ENCODE measurements around the gene KCNMB4. TPM values are rescaled to one million over a fixed set of nuclear protein-coding genes. Genes with fewer than 3 reads are reported as not detected.

The KCNMB4 gene
- total and polyA plus RNA-seq, 2 experiments from 2014 or later, result 4.3 to 9.2 TPM

DNA sequence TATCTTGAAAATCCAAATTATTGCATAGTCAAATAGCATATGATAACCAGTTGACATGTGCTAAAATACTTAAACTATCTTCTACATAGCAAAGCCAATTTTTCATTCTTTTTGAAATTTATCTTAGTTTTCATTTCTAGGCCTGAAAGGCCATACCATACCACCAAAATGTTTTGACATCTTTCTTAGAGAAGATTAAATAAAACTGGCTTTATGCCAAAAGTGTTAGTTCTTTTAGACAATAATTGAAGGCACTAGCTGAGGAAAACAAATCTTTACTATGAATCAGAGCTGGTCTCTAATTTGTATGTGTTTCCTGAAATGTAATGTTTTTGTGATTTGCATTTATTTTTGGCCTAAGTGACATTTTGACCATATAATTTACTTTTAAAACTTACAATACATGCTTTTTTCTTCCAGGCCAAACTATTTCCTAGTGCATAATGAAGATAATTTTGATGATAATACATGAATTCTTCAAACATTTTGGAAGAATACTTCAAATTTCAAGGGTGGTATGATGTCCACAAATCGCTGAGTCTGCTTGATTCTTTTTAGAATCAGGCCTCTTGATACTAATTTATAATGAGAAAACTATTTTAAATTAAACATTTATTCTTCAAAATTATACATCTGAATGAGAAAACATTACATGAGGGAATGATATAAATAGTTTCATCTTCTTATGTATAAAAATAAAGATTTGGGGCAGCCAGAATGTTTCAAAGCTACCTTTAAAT lies 6.5 kb upstream of the KCNMB4 start:
- no peak overlapping the region for H3K4me3 ChIP-seq
- H3K9me3 ChIP-seq (ENCODE audit: low read depth), result no peaks in the 10 kb centered on the region
- H3K27me3 ChIP-seq, result peaks cover 27% of the 10 kb centered on the region
- WGBS (ENCODE audit: low lambda C conversion rate, missing lambda C conversion rate), result 100% methylated on average over 1 of the region's 1 CpG
- H3K9me2 ChIP-seq (replicated peaks; ENCODE audit: insufficient read depth), result no peaks in the 10 kb centered on the region
- H2AFZ ChIP-seq, result no peak overlapping the region
- no peak overlapping the region for H3K4me2 ChIP-seq
- no peak for DNase-seq (ENCODE audit: low spot score)
- TF ChIP-seq EZH2phosphoT487 (IDR thresholded peaks at IDR 0.05; ENCODE audit: low read depth, severe bottlenecking, unreplicated experiment) (no peak), EZH2 (IDR thresholded peaks at IDR 0.05; ENCODE audit: borderline replicate concordance) (no peak)
- TF ChIP-seq, protein P1, sequence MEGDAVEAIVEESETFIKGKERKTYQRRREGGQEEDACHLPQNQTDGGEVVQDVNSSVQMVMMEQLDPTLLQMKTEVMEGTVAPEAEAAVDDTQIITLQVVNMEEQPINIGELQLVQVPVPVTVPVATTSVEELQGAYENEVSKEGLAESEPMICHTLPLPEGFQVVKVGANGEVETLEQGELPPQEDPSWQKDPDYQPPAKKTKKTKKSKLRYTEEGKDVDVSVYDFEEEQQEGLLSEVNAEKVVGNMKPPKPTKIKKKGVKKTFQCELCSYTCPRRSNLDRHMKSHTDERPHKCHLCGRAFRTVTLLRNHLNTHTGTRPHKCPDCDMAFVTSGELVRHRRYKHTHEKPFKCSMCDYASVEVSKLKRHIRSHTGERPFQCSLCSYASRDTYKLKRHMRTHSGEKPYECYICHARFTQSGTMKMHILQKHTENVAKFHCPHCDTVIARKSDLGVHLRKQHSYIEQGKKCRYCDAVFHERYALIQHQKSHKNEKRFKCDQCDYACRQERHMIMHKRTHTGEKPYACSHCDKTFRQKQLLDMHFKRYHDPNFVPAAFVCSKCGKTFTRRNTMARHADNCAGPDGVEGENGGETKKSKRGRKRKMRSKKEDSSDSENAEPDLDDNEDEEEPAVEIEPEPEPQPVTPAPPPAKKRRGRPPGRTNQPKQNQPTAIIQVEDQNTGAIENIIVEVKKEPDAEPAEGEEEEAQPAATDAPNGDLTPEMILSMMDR (IDR thresholded peaks at IDR 0.05; ENCODE audit: poor library complexity), result no peak
- no peaks in the 10 kb centered on the region for H4K20me1 ChIP-seq (ENCODE audit: insufficient read depth, poor library complexity, severe bottlenecking)
- H3K4me1 ChIP-seq (ENCODE audit: insufficient read depth), result no peaks in the 10 kb centered on the region
- no peaks in the 10 kb centered on the region for H3K79me2 ChIP-seq
- no peak overlapping the region for H3K27ac ChIP-seq
- H3K36me3 ChIP-seq (replicated peaks; ENCODE audit: insufficient read depth, low read depth), result no peaks in the 10 kb centered on the region

DNA sequence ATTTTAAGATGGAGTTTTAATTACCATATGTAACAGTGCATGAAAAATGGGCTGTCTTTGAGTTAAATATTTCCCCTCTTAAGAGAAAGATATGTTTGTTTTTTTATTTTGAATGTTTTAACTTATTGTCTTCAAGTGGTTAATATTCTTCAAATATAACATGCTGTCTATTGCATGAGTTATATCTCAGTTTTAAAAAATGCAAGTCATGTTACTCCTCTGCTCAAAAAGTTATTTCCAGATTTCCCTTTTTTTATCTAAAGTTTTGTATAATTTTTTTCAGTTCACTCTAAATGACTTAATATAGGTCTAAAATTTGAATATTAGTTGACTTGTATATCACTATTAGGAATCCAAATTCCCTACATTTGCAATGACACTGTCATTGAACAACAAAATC lies 5.9 kb upstream of the KCNMB4 start:
- Histone ChIP-seq H3K27me3 (peaks cover 32% of the 10 kb centered on the region), H3K4me2 (no peak overlapping the region), H3K36me3 (replicated peaks; ENCODE audit: insufficient read depth, low read depth) (no peaks in the 10 kb centered on the region), H4K20me1 (ENCODE audit: insufficient read depth, poor library complexity, severe bottlenecking) (no peaks in the 10 kb centered on the region), H3K9me2 (replicated peaks; ENCODE audit: insufficient read depth) (no peaks in the 10 kb centered on the region), H3K27ac (no peak overlapping the region), H3K79me2 (no peaks in the 10 kb centered on the region), H2AFZ (no peak overlapping the region), H3K4me1 (ENCODE audit: insufficient read depth) (peaks cover 4% of the 10 kb centered on the region), H3K4me3 (no peak overlapping the region), H3K9me3 (ENCODE audit: low read depth) (no peaks in the 10 kb centered on the region)
- no peak for DNase-seq (ENCODE audit: low spot score)
- TF ChIP-seq EZH2phosphoT487 (IDR thresholded peaks at IDR 0.05; ENCODE audit: low read depth, severe bottlenecking, unreplicated experiment) (no peak), EZH2 (IDR thresholded peaks at IDR 0.05; ENCODE audit: borderline replicate concordance) (no peak)
- TF ChIP-seq, protein P1 (IDR thresholded peaks at IDR 0.05; ENCODE audit: poor library complexity), result no peak

DNA sequence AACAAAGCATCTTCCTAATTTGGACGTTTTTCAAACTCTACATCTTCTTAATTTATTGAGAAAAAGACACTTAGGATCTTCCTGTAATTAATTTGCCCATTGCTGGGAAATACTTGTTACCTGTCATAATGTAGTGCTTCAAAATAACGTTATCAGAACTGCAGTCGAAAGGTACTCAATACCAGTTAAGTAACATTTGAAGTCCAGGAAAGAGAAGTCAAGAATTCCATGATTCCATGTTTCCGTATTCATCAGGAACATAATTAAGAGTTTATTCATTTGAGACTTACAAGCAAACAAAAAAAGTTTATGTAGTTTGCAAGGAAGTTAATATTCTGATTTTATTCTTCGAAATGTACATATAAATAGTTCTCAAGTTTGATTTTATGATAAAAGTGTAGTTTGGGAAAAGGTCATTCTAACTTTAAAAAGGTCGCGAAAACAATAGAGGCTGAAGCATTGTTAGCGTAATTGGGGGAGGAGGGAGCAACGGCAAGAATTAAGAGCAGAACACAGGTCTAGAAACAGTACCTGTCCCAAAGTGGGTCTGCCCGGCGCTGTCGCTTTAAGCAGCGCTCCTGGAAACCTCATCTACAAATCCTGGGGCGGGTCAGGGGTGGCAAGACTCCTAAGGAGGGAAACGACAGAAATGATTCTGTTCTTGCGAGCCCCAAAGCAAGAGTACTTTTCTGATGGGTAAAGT lies 1.2 kb upstream of the KCNMB4 start:
- TF ChIP-seq, protein P1 (IDR thresholded peaks at IDR 0.05; ENCODE audit: poor library complexity), result no peak
- TF ChIP-seq EZH2phosphoT487 (IDR thresholded peaks at IDR 0.05; ENCODE audit: low read depth, severe bottlenecking, unreplicated experiment) (no peak), EZH2 (IDR thresholded peaks at IDR 0.05; ENCODE audit: borderline replicate concordance) (no peak)
- H3K4me3 ChIP-seq, result no peak overlapping the region
- H4K20me1 ChIP-seq (ENCODE audit: insufficient read depth, poor library complexity, severe bottlenecking), result no peaks in the 10 kb centered on the region
- peaks cover 8% of the 10 kb centered on the region for H3K4me1 ChIP-seq (ENCODE audit: insufficient read depth)
- no peak for DNase-seq (ENCODE audit: low spot score)
- H3K79me2 ChIP-seq, result no peaks in the 10 kb centered on the region
- peak overlapping the region; percentile 48 for H2AFZ ChIP-seq
- H3K9me2 ChIP-seq (replicated peaks; ENCODE audit: insufficient read depth), result no peaks in the 10 kb centered on the region
- H3K27ac ChIP-seq, result no peak overlapping the region
- peak overlapping the region; percentile 96 for H3K4me2 ChIP-seq
- H3K9me3 ChIP-seq (ENCODE audit: low read depth), result no peaks in the 10 kb centered on the region
- peaks cover 32% of the 10 kb centered on the region for H3K27me3 ChIP-seq
- WGBS (ENCODE audit: low lambda C conversion rate, missing lambda C conversion rate), result 21% methylated on average over 16 of the region's 16 CpGs
- no peaks in the 10 kb centered on the region for H3K36me3 ChIP-seq (replicated peaks; ENCODE audit: insufficient read depth, low read depth)
